Uterus (tissue), 4 donors: ENCODE data around the gene CXCL6. TPM values are rescaled to one million over a fixed set of nuclear protein-coding genes. Genes with fewer than 3 reads are reported as not detected.

Experiments used
- DNase-seq, 2 donors: peaks; one replicate each; pipeline ENCODE4 v3.0.0-alpha.2; 2019 to 2020
- H3K27ac ChIP-seq, 2 donors: fragments of 200-600 bp; sonication (generic); 1 replicate in 1 of 2; 2 replicates in 1 of 2; pipeline ENCODE4 v1.5.1; 2016 to 2018
- H3K27me3 ChIP-seq, 2 donors: fragments of 200-600 bp; sonication (generic); one replicate each; pipeline ENCODE4 v1.5.1; 2018 to 2019; ENCODE audit warnings: control low read depth in 1 of 2
- H3K36me3 ChIP-seq, 2 donors: fragments of 200-600 bp; sonication (generic); one replicate each; pipeline ENCODE4 v1.5.1; 2019; ENCODE audit warnings: control low read depth in 1 of 2
- H3K4me1 ChIP-seq, 2 donors: fragments of 200-600 bp; sonication (generic); one replicate each; pipeline ENCODE4 v1.5.1; 2018 to 2019; ENCODE audit warnings: control low read depth in 1 of 2
- H3K4me3 ChIP-seq, 2 donors: fragments of 200-600 bp; sonication (generic); 1 replicate in 1 of 2; 2 replicates in 1 of 2; pipeline ENCODE4 v1.5.1; 2018 to 2019; ENCODE audit warnings: mild to moderate bottlenecking in 1 of 2
- H3K9me3 ChIP-seq, 2 donors: fragments of 200-600 bp; sonication (generic); one replicate each; pipeline ENCODE4 v1.5.1; 2019; ENCODE audit warnings: control low read depth in 1 of 2
- POLR2A ChIP-seq, 2 donors: fragments of 450-650 bp; IDR thresholded peaks; one replicate each; pipeline ENCODE4 v1.6.1; 2016; ENCODE audit warnings: antibody characterized with exemption in 2 of 2, mild to moderate bottlenecking in 1 of 2, moderate library complexity in 1 of 2
- intact Hi-C: fragments of 100-400 bp; cut with DNase I; formaldehyde crosslinking; loops from one replicate; pipeline ENCODE4 v1.15.1; 2023; ENCODE audit warnings: low total_unique reads
- total RNA-seq, 4 donors: library from RNA; depleted of rRNA in 3 of 4; stranded (reverse); fragments of >200 nt in 3 of 4; gene quantifications; one replicate each; pipeline versions ENCODE4 v1.1.0 to v1.2.4, GENCODE V29; 2014 to 2023
- TF ChIP-seq, protein P1 (sequence below), 4 experiments: fragments of 200-600 bp in 2 of 4; fragments of 450-650 bp in 2 of 4; sonication (generic) in 2 of 4; IDR thresholded peaks; one replicate each; pipeline ENCODE4 v1.5.1; 2016 to 2019; ENCODE audit warnings: antibody characterized with exemption in 4 of 4, mild to moderate bottlenecking in 2 of 4, moderate library complexity in 1 of 4
- donor health status: DM: yes; HTN: yes; CAD: no.

The CXCL6 gene
- total RNA-seq, 4 donors from 2014 or later: 0.28 to 4.1 TPM; not detected in 2

DNA sequence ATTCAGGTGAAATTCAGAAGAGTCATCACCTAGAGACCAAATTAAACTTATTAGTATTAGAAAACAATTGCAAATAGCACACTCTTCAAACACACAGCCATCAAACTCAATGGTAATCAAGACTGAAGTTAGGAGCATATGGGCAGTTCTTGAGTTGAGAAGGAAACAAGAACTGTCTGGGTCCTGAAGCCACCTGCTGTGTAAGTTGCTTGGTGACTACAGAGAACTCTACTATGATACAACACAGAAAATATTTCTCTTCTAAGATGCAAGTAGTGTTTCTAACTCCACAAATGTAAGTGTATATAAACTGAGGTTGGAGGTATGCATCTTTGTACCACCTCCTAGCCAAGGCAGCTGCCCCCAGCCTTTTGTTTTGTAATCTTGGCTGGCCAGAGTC, 16.3 kb downstream of the CXCL6 start:
- H3K9me3 ChIP-seq: no peaks in the 10 kb centered on the region
- H3K4me1 ChIP-seq: no peaks in the 10 kb centered on the region
- H3K4me3 ChIP-seq: no peak overlapping the region
- no peak for DNase-seq
- H3K27ac ChIP-seq: no peak overlapping the region
- intact Hi-C loops: no loop called here
- H3K27me3 ChIP-seq: no peaks in the 10 kb centered on the region
- no peaks in the 10 kb centered on the region for H3K36me3 ChIP-seq
- TF ChIP-seq, protein P1, sequence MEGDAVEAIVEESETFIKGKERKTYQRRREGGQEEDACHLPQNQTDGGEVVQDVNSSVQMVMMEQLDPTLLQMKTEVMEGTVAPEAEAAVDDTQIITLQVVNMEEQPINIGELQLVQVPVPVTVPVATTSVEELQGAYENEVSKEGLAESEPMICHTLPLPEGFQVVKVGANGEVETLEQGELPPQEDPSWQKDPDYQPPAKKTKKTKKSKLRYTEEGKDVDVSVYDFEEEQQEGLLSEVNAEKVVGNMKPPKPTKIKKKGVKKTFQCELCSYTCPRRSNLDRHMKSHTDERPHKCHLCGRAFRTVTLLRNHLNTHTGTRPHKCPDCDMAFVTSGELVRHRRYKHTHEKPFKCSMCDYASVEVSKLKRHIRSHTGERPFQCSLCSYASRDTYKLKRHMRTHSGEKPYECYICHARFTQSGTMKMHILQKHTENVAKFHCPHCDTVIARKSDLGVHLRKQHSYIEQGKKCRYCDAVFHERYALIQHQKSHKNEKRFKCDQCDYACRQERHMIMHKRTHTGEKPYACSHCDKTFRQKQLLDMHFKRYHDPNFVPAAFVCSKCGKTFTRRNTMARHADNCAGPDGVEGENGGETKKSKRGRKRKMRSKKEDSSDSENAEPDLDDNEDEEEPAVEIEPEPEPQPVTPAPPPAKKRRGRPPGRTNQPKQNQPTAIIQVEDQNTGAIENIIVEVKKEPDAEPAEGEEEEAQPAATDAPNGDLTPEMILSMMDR (IDR thresholded peaks at IDR 0.05): no peak
- TF ChIP-seq POLR2A (IDR thresholded peaks at IDR 0.05): no peak

- no peak for DNase-seq
- Histone ChIP-seq H3K4me1 (no peaks in the 10 kb centered on the region), H3K27ac (no peak within 1 kb of the TSS), H3K36me3 (no peaks in the 10 kb centered on the region), H3K27me3 (no peaks in the 10 kb centered on the region), H3K4me3 (no peak within 1 kb of the TSS), H3K9me3 (no peaks in the 10 kb centered on the region)
- TF ChIP-seq, protein P1 (IDR thresholded peaks at IDR 0.05): no peak
- TF ChIP-seq POLR2A (IDR thresholded peaks at IDR 0.05): no peak
- intact Hi-C loops: no loop called here
These were observed 16.8 kb downstream of the CXCL6 start, which contains the start of gene PF4V1 for GRCh38 chr4:73853246-73853704. Gene PF4V1, plus strand, starts transcription at chr4:73853296. Its CDS starts 67 bp downstream, at chr4:73853363.

DNA sequence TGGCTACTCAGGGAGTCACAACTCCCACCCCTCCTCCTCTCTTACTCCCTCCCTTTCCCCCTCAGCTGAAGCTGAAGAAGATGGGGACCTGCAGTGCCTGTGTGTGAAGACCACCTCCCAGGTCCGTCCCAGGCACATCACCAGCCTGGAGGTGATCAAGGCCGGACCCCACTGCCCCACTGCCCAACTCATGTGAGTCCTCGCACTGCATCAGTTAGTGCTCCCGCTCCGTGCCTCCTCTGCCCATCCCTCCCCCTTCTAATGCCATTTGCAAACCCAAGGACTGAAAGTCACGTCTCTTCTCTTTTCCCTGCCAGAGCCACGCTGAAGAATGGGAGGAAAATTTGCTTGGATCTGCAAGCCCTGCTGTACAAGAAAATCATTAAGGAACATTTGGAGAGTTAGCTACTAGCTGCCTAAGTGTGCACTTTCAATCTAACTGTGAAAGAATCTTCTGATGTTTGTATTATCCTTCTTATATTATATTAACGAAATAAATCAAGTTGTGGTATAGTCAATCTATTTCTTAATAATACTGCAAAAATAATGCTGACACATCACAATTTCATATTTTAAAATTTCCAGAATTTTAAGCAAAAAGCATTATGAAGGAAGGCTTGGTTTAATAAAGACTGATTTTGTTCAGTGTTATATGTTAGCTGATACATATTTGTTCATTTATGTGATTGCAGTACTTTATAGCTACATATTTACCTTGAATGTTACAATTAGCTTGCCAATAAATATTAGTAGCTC, 17.4 kb downstream of the CXCL6 start:
- no peaks in the 10 kb centered on the region for H3K36me3 ChIP-seq
- no peaks in the 10 kb centered on the region for H3K27me3 ChIP-seq
- no peaks in the 10 kb centered on the region for H3K9me3 ChIP-seq
- intact Hi-C loops: no loop called here
- no peaks in the 10 kb centered on the region for H3K4me1 ChIP-seq
- no peak overlapping the region for H3K27ac ChIP-seq
- DNase-seq: no peak
- TF ChIP-seq POLR2A (IDR thresholded peaks at IDR 0.05): no peak
- TF ChIP-seq, protein P1 (IDR thresholded peaks at IDR 0.05): no peak
- H3K4me3 ChIP-seq: no peak overlapping the region

- intact Hi-C loops: no loop called here
- Histone ChIP-seq H3K9me3 (no peaks in the 10 kb centered on the region), H3K4me1 (no peaks in the 10 kb centered on the region), H3K27ac (no peak overlapping the region), H3K36me3 (no peaks in the 10 kb centered on the region), H3K4me3 (no peak overlapping the region), H3K27me3 (no peaks in the 10 kb centered on the region)
- TF ChIP-seq POLR2A (IDR thresholded peaks at IDR 0.05): no peak
- TF ChIP-seq, protein P1 (IDR thresholded peaks at IDR 0.05): no peak
- DNase-seq: no peak
These were observed 18.9 kb downstream of the CXCL6 start for GRCh38 chr4:73855406-73855805.

DNA sequence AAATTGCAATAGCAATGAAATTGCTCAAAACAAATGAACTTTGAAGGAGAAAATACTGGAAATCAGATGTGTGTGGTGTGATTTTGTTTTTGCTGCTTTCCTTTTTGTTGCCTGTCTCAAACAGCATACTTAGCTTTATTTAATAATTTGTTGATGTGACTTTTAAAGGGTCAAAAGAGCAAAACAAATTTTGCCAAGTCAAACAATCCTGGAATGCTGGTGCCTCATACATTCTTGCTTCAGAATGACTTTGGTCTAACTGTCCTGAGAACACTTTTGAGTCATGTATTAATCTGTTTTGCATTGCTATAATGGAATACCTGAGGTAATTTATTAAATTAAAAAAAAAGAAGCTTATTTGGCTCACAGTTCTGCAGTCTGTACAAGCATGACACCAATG, 20.0 kb downstream of the CXCL6 start:
- TF ChIP-seq POLR2A (IDR thresholded peaks at IDR 0.05): no peak
- TF ChIP-seq, protein P1 (IDR thresholded peaks at IDR 0.05): no peak
- Histone ChIP-seq H3K4me1 (no peaks in the 10 kb centered on the region), H3K36me3 (no peaks in the 10 kb centered on the region), H3K27ac (no peak overlapping the region), H3K4me3 (no peak overlapping the region), H3K9me3 (no peaks in the 10 kb centered on the region), H3K27me3 (no peaks in the 10 kb centered on the region)
- DNase-seq: no peak
- intact Hi-C loops: no loop called here
